Posterior vena cava (tissue), 2 donors: ENCODE measurements around the gene PLVAP. TPM values are rescaled to one million over a fixed set of nuclear protein-coding genes. Genes with fewer than 3 reads are reported as not detected.
"Not testable (repeated sequence)": the region's sequence is repeated elsewhere in the genome, so short reads cannot be mapped to it uniquely, and the experiment has no call there.

Experiments used
- DNase-seq: peaks from one replicate; pipeline ENCODE4 v3.0.0-alpha.2; 2020; ENCODE audit warnings: low spot score
- intact Hi-C, 2 donors: fragments of 100-400 bp; cut with DNase I; formaldehyde crosslinking; loops; one replicate each; pipeline versions ENCODE4 v1.14.1 to v1.14.2; 2022 to 2023
- total RNA-seq, 2 donors: library from RNA; stranded (reverse); fragmentation: NEBNext Ultra II Directional; extraction: Animal tissue kit (Norgen Biotek cat#: 25700); gene quantifications; one replicate each; pipeline ENCODE4 v1.2.1, GENCODE V29; 2021
- donor health status: DM: yes; HTN: yes; CAD: no.
- donor health status: DM: yes; HTN: yes; CAD: no.

PLVAP gene
- total RNA-seq, 2 donors from 2014 or later, result 151 to 181 TPM

GRCh38 chr19:17363852-17364605, 13.1 kb downstream of the PLVAP start:
- intact Hi-C loops, DNase-seq: not testable (repeated sequence)

- intact Hi-C loops, result no loop called here
- no peak for DNase-seq
Observed at GRCh38 chr19:17359905-17360800, 17.0 kb downstream of the PLVAP start.

- intact Hi-C loops, result no loop called here
- no peak for DNase-seq
Observed at GRCh38 chr19:17358395-17358794, 18.7 kb downstream of the PLVAP start.

GRCh38 chr19:17357724-17358123, 19.4 kb downstream of the PLVAP start:
- intact Hi-C loops, result no loop called here
- no peak for DNase-seq

GRCh38 chr19:17357078-17357666, 20.0 kb downstream of the PLVAP start:
- intact Hi-C loops, result no loop called here
- DNase-seq, result no peak

GRCh38 chr19:17353386-17353785, 23.8 kb downstream of the PLVAP start:
- DNase-seq, result no peak
- intact Hi-C loops, result no loop called here

- intact Hi-C loops, result no loop called here
- DNase-seq, result no peak
Observed at GRCh38 chr19:17352608-17353280, 24.4 kb downstream of the PLVAP start.

- intact Hi-C loops, result no loop called here
- DNase-seq, result no peak
Observed at GRCh38 chr19:17351815-17352435, 25.2 kb downstream of the PLVAP start.

GRCh38 chr19:17348700-17349099, 28.4 kb downstream of the PLVAP start:
- intact Hi-C loops, result loop anchor here (5.0 to 10.0 kb wide), 2 partner anchors 54 to 1879 kb away; no protein-coding TSS in a partner anchor
- peak; percentile 94 for DNase-seq

GRCh38 chr19:17347877-17348276, 29.3 kb downstream of the PLVAP start:
- no peak for DNase-seq
- intact Hi-C loops, result loop anchor here (2.0 to 10.0 kb wide), 3 partner anchors 41 to 1879 kb away; no protein-coding TSS in a partner anchor

- intact Hi-C loops, result loop anchor here (2.0 to 10.0 kb wide), 3 partner anchors 41 to 1880 kb away; no protein-coding TSS in a partner anchor
- DNase-seq, result no peak
Observed at GRCh38 chr19:17347361-17347760, 29.8 kb downstream of the PLVAP start.

- peak; percentile 94 for DNase-seq
- intact Hi-C loops, result loop anchor here (2.0 to 10.0 kb wide), 3 partner anchors 43 to 1881 kb away; no protein-coding TSS in a partner anchor
Observed at GRCh38 chr19:17346109-17346671, 31.0 kb downstream of the PLVAP start.

GRCh38 chr19:17341845-17342244, 35.3 kb downstream of the PLVAP start:
- DNase-seq, result no peak
- intact Hi-C loops, result loop anchor here (5.0 to 10.0 kb wide), 2 partner anchors 47 to 50 kb away; partner anchors contain the start of gene CCDC194 (in 1 of the 2)

GRCh38 chr19:17341386-17341785, 35.8 kb downstream of the PLVAP start:
- intact Hi-C loops, result loop anchor here (5.0 to 10.0 kb wide), 2 partner anchors 47 to 51 kb away; partner anchors contain the start of gene CCDC194 (in 1 of the 2)
- DNase-seq, result no peak

GRCh38 chr19:17340871-17341357, 36.2 kb downstream of the PLVAP start:
- intact Hi-C loops, result loop anchor here (5.0 to 10.0 kb wide), 2 partner anchors 46 to 51 kb away; partner anchors contain the start of gene CCDC194 (in 1 of the 2)
- DNase-seq, result no peak

- intact Hi-C loops, result loop anchor here (5.0 to 10.0 kb wide), 2 partner anchors 46 to 52 kb away; partner anchors contain the start of gene CCDC194 (in 1 of the 2)
- DNase-seq, result no peak
Observed at GRCh38 chr19:17340302-17340870, 36.8 kb downstream of the PLVAP start.

GRCh38 chr19:17339088-17339741, 37.9 kb downstream of the PLVAP start:
- DNase-seq, result no peak
- intact Hi-C loops, result loop anchor here in 1 of 2 donors (10.0 kb wide), 1 partner anchor 786 kb away; no protein-coding TSS in a partner anchor
